GM23248 (cell line): ENCODE results near the gene FUT1. TPM values are rescaled to one million over a fixed set of nuclear protein-coding genes. Genes with fewer than 3 reads are reported as not detected.

Experiments
- DNase-seq: peaks from one replicate; pipeline ENCODE4 v3.0.0-alpha.2; 2015
- H2AFZ ChIP-seq: fragments of 200-600 bp; sonication (generic); 2 replicates; pipeline ENCODE4 v1.6.1; 2016; ENCODE audit warnings: antibody characterized with exemption
- H3F3A ChIP-seq: fragments of 200-600 bp; sonication (generic); 2 replicates; pipeline ENCODE4 v1.6.1; 2016; ENCODE audit warnings: mild to moderate bottlenecking, antibody characterized with exemption, mixed run types; ENCODE audit not compliant: insufficient read depth
- H3K27ac ChIP-seq: fragments of 200-600 bp; sonication (generic); 2 replicates; pipeline ENCODE4 v1.5.1; 2016; ENCODE audit warnings: mild to moderate bottlenecking
- H3K27me3 ChIP-seq: fragments of 200-600 bp; sonication (generic); replicated peaks from 2 replicates; pipeline ENCODE4 v1.6.1; 2016; ENCODE audit warnings: mild to moderate bottlenecking; ENCODE audit not compliant: insufficient read depth
- H3K36me3 ChIP-seq: fragments of 200-600 bp; sonication (generic); 2 replicates; pipeline ENCODE4 v1.6.1; 2016; ENCODE audit warnings: low read depth, mild to moderate bottlenecking
- H3K4me1 ChIP-seq: fragments of 200-600 bp; sonication (generic); 2 replicates; pipeline ENCODE4 v1.6.1; 2016; ENCODE audit warnings: mild to moderate bottlenecking; ENCODE audit not compliant: insufficient read depth
- H3K4me2 ChIP-seq: fragments of 200-600 bp; sonication (generic); one replicate; pipeline ENCODE4 v1.6.1; 2016; ENCODE audit warnings: mild to moderate bottlenecking; ENCODE audit not compliant: unreplicated experiment
- H3K4me3 ChIP-seq: fragments of 200-600 bp; sonication (generic); 2 replicates; pipeline ENCODE4 v1.5.1; 2016; ENCODE audit warnings: mild to moderate bottlenecking
- H3K79me2 ChIP-seq: fragments of 200-600 bp; sonication (generic); 2 replicates; pipeline ENCODE4 v1.6.1; 2016; ENCODE audit warnings: mild to moderate bottlenecking; ENCODE audit not compliant: insufficient read depth
- H3K9ac ChIP-seq: fragments of 200-600 bp; sonication (generic); 2 replicates; pipeline ENCODE4 v1.6.1; 2016; ENCODE audit warnings: mild to moderate bottlenecking
- H3K9me2 ChIP-seq: fragments of 200-600 bp; sonication (generic); 2 replicates; pipeline ENCODE4 v1.6.1; 2016; ENCODE audit warnings: mixed run types, mild to moderate bottlenecking, moderate library complexity; ENCODE audit not compliant: insufficient read depth
- H3K9me3 ChIP-seq: fragments of 200-600 bp; sonication (generic); one replicate; pipeline ENCODE4 v1.6.1; 2017; ENCODE audit warnings: low read depth
- H4K20me1 ChIP-seq: fragments of 200-600 bp; sonication (generic); 2 replicates; pipeline ENCODE4 v1.6.0; 2016; ENCODE audit not compliant: insufficient read depth
- EZH2 ChIP-seq: fragments of 200-600 bp; sonication (generic); IDR thresholded peaks from 2 replicates; pipeline ENCODE4 v1.6.1; 2018; ENCODE audit warnings: antibody characterized with exemption, mild to moderate bottlenecking; ENCODE audit not compliant: insufficient read depth, poor library complexity, severe bottlenecking
- EZH2phosphoT487 ChIP-seq: fragments of 200-600 bp; sonication (generic); IDR thresholded peaks from 2 replicates; pipeline ENCODE4 v1.6.1; 2018; ENCODE audit warnings: antibody characterized with exemption, moderate library complexity, mild to moderate bottlenecking, low read depth; ENCODE audit not compliant: insufficient read depth
- WGBS, 2 experiments: methylation state at CpG; one replicate each; pipeline ENCODE4 v1.1.6; 2015 to 2017; ENCODE audit warnings: low lambda C conversion rate in 2 of 2, low coverage in 1 of 2; ENCODE audit errors: missing lambda C conversion rate in 2 of 2; 5-methylcytosine and 5-hydroxymethylcytosine counted together
- in situ Hi-C: fragments of 300-500 bp; cut with MboI; formaldehyde crosslinking; loops from 2 replicates; pipeline ENCODE4 v1.15.0; 2020
- polyA plus RNA-seq: library from polyadenylated mRNA; unstranded; fragments of >200 nt; fragmentation: Nextera tagmentation; extraction: Ambion mirVana; gene quantifications from 2 replicates; pipeline ENCODE4 v1.2.1, GENCODE V29; 2016
- total RNA-seq: library from RNA; depleted of rRNA; stranded (reverse); fragments of >200 nt; shearing (Covaris generic); gene quantifications from 2 replicates; pipeline ENCODE4 v1.2.3, GENCODE V29; 2014

FUT1 gene
- total and polyA plus RNA-seq, 2 experiments from 2014 or later, result not detected

GRCh38 chr19:48760504-48761205 is 8.2 kb upstream of the FUT1 start:
- Histone ChIP-seq H3K4me3 (no peak overlapping the region), H4K20me1 (no peaks in the 10 kb centered on the region), H3F3A (no peaks in the 10 kb centered on the region), H3K9me3 (no peaks in the 10 kb centered on the region), H3K36me3 (no peaks in the 10 kb centered on the region), H3K4me1 (no peaks in the 10 kb centered on the region), H2AFZ (no peak overlapping the region), H3K9me2 (no peaks in the 10 kb centered on the region), H3K27me3 (peaks cover 11% of the 10 kb centered on the region; the same call in 1 of the 2 replicates), H3K27ac (no peak overlapping the region), H3K79me2 (no peaks in the 10 kb centered on the region), H3K9ac (no peak overlapping the region), H3K4me2 (no peak overlapping the region)
- WGBS, 2 experiments, result 45% methylated on average over 16 of the region's 16 CpGs
- in situ Hi-C loops, result no loop called here
- TF ChIP-seq EZH2 (no peak), EZH2phosphoT487 (no peak)
- DNase-seq, result peak; percentile 34

GRCh38 chr19:48757741-48758144 is 5.3 kb upstream of the FUT1 start:
- TF ChIP-seq EZH2phosphoT487 (no peak), EZH2 (no peak)
- Histone ChIP-seq H3K9me3 (no peaks in the 10 kb centered on the region), H3K4me3 (no peak overlapping the region), H3K9ac (no peak overlapping the region), H3K27ac (no peak overlapping the region), H3K9me2 (no peaks in the 10 kb centered on the region), H3K79me2 (no peaks in the 10 kb centered on the region), H4K20me1 (no peaks in the 10 kb centered on the region), H3F3A (no peaks in the 10 kb centered on the region), H3K36me3 (no peaks in the 10 kb centered on the region), H3K27me3 (peaks cover 14% of the 10 kb centered on the region), H2AFZ (no peak overlapping the region), H3K4me2 (no peak overlapping the region), H3K4me1 (no peaks in the 10 kb centered on the region)
- in situ Hi-C loops, result no loop called here
- WGBS, 2 experiments, result 78 to 86% methylated on average over 4 to 13 of the region's 14 CpGs
- no peak for DNase-seq

- Histone ChIP-seq H3K4me3 (no peak overlapping the region), H4K20me1 (no peaks in the 10 kb centered on the region), H3K4me2 (no peak overlapping the region), H3K4me1 (no peaks in the 10 kb centered on the region), H3K27ac (no peak overlapping the region), H3K9me3 (no peaks in the 10 kb centered on the region), H3K27me3 (peaks cover 20% of the 10 kb centered on the region), H3K79me2 (no peaks in the 10 kb centered on the region), H3K9ac (no peak overlapping the region), H3K36me3 (no peaks in the 10 kb centered on the region), H3K9me2 (no peaks in the 10 kb centered on the region), H3F3A (no peaks in the 10 kb centered on the region), H2AFZ (no peak overlapping the region)
- no peak for TF ChIP-seq EZH2phosphoT487
- TF ChIP-seq EZH2, result no peak
- DNase-seq, result no peak
- 60 to 73% methylated on average over 11 to 12 of the region's 12 CpGs for WGBS, 2 experiments
- in situ Hi-C loops, result no loop called here
These were observed 4.7 kb upstream of the FUT1 start for GRCh38 chr19:48757089-48757675.

- H3K9ac ChIP-seq, result no peak overlapping the region
- H3K9me3 ChIP-seq, result no peaks in the 10 kb centered on the region
- in situ Hi-C loops, result no loop called here
- H3K79me2 ChIP-seq, result no peaks in the 10 kb centered on the region
- no peaks in the 10 kb centered on the region for H3K4me1 ChIP-seq
- no peaks in the 10 kb centered on the region for H3F3A ChIP-seq
- no peak overlapping the region for H3K4me3 ChIP-seq
- TF ChIP-seq EZH2phosphoT487 (no peak), EZH2 (no peak)
- H4K20me1 ChIP-seq, result no peaks in the 10 kb centered on the region
- H3K9me2 ChIP-seq, result no peaks in the 10 kb centered on the region
- no peak overlapping the region for H3K4me2 ChIP-seq
- WGBS, 2 experiments, result 73 to 83% methylated on average over 4 to 9 of the region's 9 CpGs
- DNase-seq, result no peak
- H3K36me3 ChIP-seq, result no peaks in the 10 kb centered on the region
- peaks cover 25% of the 10 kb centered on the region for H3K27me3 ChIP-seq
- H2AFZ ChIP-seq, result no peak overlapping the region
- no peak overlapping the region for H3K27ac ChIP-seq
These were observed 4.2 kb upstream of the FUT1 start for GRCh38 chr19:48756686-48757085.
